ENCODE data around the gene RGS7BP.

- TF ChIP-seq, protein P1, sequence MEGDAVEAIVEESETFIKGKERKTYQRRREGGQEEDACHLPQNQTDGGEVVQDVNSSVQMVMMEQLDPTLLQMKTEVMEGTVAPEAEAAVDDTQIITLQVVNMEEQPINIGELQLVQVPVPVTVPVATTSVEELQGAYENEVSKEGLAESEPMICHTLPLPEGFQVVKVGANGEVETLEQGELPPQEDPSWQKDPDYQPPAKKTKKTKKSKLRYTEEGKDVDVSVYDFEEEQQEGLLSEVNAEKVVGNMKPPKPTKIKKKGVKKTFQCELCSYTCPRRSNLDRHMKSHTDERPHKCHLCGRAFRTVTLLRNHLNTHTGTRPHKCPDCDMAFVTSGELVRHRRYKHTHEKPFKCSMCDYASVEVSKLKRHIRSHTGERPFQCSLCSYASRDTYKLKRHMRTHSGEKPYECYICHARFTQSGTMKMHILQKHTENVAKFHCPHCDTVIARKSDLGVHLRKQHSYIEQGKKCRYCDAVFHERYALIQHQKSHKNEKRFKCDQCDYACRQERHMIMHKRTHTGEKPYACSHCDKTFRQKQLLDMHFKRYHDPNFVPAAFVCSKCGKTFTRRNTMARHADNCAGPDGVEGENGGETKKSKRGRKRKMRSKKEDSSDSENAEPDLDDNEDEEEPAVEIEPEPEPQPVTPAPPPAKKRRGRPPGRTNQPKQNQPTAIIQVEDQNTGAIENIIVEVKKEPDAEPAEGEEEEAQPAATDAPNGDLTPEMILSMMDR (IDR thresholded peaks at IDR 0.05), result no peak
- TF ChIP-seq TCF7L2 (IDR thresholded peaks at IDR 0.05; ENCODE audit: low read depth, low read length) (no peak), POLR2AphosphoS5 (IDR thresholded peaks at IDR 0.05; ENCODE audit: low read depth, low read length) (no peak), SIN3A (IDR thresholded peaks at IDR 0.05; ENCODE audit: borderline replicate concordance, insufficient read depth, low read depth, low read length) (no peak)
- TF ChIP-seq, protein P2, sequence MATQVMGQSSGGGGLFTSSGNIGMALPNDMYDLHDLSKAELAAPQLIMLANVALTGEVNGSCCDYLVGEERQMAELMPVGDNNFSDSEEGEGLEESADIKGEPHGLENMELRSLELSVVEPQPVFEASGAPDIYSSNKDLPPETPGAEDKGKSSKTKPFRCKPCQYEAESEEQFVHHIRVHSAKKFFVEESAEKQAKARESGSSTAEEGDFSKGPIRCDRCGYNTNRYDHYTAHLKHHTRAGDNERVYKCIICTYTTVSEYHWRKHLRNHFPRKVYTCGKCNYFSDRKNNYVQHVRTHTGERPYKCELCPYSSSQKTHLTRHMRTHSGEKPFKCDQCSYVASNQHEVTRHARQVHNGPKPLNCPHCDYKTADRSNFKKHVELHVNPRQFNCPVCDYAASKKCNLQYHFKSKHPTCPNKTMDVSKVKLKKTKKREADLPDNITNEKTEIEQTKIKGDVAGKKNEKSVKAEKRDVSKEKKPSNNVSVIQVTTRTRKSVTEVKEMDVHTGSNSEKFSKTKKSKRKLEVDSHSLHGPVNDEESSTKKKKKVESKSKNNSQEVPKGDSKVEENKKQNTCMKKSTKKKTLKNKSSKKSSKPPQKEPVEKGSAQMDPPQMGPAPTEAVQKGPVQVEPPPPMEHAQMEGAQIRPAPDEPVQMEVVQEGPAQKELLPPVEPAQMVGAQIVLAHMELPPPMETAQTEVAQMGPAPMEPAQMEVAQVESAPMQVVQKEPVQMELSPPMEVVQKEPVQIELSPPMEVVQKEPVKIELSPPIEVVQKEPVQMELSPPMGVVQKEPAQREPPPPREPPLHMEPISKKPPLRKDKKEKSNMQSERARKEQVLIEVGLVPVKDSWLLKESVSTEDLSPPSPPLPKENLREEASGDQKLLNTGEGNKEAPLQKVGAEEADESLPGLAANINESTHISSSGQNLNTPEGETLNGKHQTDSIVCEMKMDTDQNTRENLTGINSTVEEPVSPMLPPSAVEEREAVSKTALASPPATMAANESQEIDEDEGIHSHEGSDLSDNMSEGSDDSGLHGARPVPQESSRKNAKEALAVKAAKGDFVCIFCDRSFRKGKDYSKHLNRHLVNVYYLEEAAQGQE (IDR thresholded peaks at IDR 0.05; ENCODE audit: insufficient read depth in 1 of 2, low read depth in 2 of 2, low read length in 1 of 2), result no peak
These were observed 64.0 kb downstream of the RGS7BP start for GRCh38 chr5:64569858-64570257.

Measured in Panc1 (cell line).